ENCODE results near the gene CAPZB.

DNA sequence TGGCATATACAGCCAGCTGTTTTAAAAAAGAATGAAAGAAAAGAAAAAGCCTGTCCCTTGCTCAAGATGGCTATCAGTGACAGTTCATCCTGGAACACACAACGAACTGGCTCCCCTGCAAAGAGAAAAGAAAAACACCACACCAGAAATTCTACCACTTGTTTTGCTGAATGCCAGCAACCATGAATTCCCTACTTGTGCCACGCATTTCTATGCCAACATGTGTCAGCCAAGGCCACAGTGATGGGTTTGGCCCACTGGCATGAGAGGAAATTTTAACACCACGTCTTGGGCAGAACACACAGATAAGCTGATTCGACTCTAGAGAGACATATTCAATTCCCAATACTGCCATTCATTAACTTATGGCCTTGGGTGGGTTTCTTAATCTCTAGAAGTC is 64.0 kb downstream of the CAPZB start:
- TF ChIP-seq, protein P1, sequence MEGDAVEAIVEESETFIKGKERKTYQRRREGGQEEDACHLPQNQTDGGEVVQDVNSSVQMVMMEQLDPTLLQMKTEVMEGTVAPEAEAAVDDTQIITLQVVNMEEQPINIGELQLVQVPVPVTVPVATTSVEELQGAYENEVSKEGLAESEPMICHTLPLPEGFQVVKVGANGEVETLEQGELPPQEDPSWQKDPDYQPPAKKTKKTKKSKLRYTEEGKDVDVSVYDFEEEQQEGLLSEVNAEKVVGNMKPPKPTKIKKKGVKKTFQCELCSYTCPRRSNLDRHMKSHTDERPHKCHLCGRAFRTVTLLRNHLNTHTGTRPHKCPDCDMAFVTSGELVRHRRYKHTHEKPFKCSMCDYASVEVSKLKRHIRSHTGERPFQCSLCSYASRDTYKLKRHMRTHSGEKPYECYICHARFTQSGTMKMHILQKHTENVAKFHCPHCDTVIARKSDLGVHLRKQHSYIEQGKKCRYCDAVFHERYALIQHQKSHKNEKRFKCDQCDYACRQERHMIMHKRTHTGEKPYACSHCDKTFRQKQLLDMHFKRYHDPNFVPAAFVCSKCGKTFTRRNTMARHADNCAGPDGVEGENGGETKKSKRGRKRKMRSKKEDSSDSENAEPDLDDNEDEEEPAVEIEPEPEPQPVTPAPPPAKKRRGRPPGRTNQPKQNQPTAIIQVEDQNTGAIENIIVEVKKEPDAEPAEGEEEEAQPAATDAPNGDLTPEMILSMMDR (IDR thresholded peaks at IDR 0.05), result no peak
- TF ChIP-seq POLR2A (IDR thresholded peaks at IDR 0.05), result no peak

All from adrenal gland (tissue), 5 donors.